ENCODE measurements around the gene PACRG. TPM values are rescaled to one million over a fixed set of nuclear protein-coding genes. Genes with fewer than 3 reads are reported as not detected.

PACRG gene
- total and polyA plus RNA-seq, 2 of the 4 experiments (the other 2 are of a cell fraction): not detected

DNA sequence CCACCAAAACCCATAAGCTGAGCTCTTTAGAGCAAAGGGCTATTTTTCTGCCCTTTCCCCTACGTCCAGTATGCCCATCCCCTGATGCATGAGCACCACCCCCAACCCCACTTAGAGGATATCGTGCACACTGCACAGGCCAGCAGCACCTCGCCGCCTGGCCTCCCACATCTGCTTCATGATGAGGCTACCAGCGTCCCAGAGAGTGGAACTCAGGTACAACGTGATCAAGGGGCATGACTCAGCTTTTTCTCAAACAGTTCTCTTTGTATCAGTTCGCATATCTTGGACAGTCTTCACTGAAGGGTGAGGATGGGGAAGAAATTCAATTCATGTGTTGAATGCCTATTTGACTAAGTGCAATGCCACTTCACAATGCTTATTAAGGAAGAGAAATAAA is 604.8 kb downstream of the PACRG start:
- in situ Hi-C loops (cut with MboI; ENCODE audit: low sequenced_read_pairs) (no loop called here), dilution Hi-C loops (cut with HindIII; ENCODE audit: low sequenced_read_pairs, unreplicated experiment) (no loop called here), intact Hi-C loops (cut with micrococcal nuclease) (no loop called here)
- DNase-seq (no peak), ATAC-seq (ENCODE audit: low read depth) (no peak)
- Histone ChIP-seq H3K27me3 (ENCODE audit: control insufficient read depth, insufficient read depth, low read length) (no peaks in the 10 kb centered on the region), H3K18ac (ENCODE audit: low read depth, low read length) (no peak overlapping the region), H2BK120ac (ENCODE audit: low read depth, low read length) (no peak overlapping the region), H2AFZ (replicated peaks; ENCODE audit: low read length, poor library complexity) (no peak overlapping the region), H3K9ac (ENCODE audit: low read depth, low read length) (no peak overlapping the region), H2BK20ac (ENCODE audit: low read depth, low read length) (no peak overlapping the region), H2AK5ac (ENCODE audit: low read depth, low read length) (no peak overlapping the region), H3K36me3 (ENCODE audit: control insufficient read depth, insufficient read depth, low read length) (no peaks in the 10 kb centered on the region), H2BK15ac (ENCODE audit: low read depth, low read length) (no peak overlapping the region), H3K4me1 (ENCODE audit: control insufficient read depth, insufficient read depth, low read length) (no peaks in the 10 kb centered on the region), H3K4ac (ENCODE audit: low read depth, low read length) (no peak overlapping the region), H3K14ac (replicated peaks; ENCODE audit: low read depth, low read length) (no peak overlapping the region), H3K27ac (ENCODE audit: insufficient read depth, low read length) (no peak overlapping the region), H4K20me1 (ENCODE audit: insufficient read depth, low read length) (no peaks in the 10 kb centered on the region), H3K9me3 (ENCODE audit: control insufficient read depth, insufficient read depth, low read length) (no peaks in the 10 kb centered on the region), H3K9me1 (ENCODE audit: insufficient read depth, low read length) (no peaks in the 10 kb centered on the region), H3K56ac (ENCODE audit: extremely low read depth, insufficient read depth, low read length) (no peak overlapping the region), H4K8ac (ENCODE audit: low read depth in 2 of 2, low read length in 2 of 2) (no peak overlapping the region), H2AK9ac (replicated peaks; ENCODE audit: low read depth, low read length, poor library complexity) (no peak overlapping the region), H3K79me1 (ENCODE audit: low read depth in 1 of 2, low read length in 2 of 2) (no peaks in the 10 kb centered on the region), H4K5ac (ENCODE audit: low read depth, low read length) (no peak overlapping the region), H3K23ac (ENCODE audit: low read depth, low read length) (no peak overlapping the region), H4K91ac (ENCODE audit: insufficient read depth, low read depth, low read length) (no peak overlapping the region), H2BK5ac (ENCODE audit: low read depth, low read length, poor library complexity, severe bottlenecking) (no peak overlapping the region), H3K4me2 (ENCODE audit: low read depth, low read length) (no peak overlapping the region), H3K4me3 (ENCODE audit: insufficient read depth, low read depth, low read length) (no peak overlapping the region)
- no TSS peak for BruUV-seq (replicated peaks)
- TF ChIP-seq CHD1 (IDR thresholded peaks at IDR 0.05; ENCODE audit: low read depth, low read length): no peak
- TF ChIP-seq, protein P1, sequence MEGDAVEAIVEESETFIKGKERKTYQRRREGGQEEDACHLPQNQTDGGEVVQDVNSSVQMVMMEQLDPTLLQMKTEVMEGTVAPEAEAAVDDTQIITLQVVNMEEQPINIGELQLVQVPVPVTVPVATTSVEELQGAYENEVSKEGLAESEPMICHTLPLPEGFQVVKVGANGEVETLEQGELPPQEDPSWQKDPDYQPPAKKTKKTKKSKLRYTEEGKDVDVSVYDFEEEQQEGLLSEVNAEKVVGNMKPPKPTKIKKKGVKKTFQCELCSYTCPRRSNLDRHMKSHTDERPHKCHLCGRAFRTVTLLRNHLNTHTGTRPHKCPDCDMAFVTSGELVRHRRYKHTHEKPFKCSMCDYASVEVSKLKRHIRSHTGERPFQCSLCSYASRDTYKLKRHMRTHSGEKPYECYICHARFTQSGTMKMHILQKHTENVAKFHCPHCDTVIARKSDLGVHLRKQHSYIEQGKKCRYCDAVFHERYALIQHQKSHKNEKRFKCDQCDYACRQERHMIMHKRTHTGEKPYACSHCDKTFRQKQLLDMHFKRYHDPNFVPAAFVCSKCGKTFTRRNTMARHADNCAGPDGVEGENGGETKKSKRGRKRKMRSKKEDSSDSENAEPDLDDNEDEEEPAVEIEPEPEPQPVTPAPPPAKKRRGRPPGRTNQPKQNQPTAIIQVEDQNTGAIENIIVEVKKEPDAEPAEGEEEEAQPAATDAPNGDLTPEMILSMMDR (conservative IDR thresholded peaks at IDR 0.05; ENCODE audit: low read depth, low read length): no peak
- TF ChIP-seq NFE2L2 (IDR thresholded peaks at IDR 0.05; ENCODE audit: low read depth, low read length): peak; percentile 83
- no peak for TF ChIP-seq MAFK (IDR thresholded peaks at IDR 0.05; ENCODE audit: low read depth, low read length)
- TF ChIP-seq MXI1 (IDR thresholded peaks at IDR 0.05; ENCODE audit: borderline replicate concordance, low read depth, low read length): no peak
- TF ChIP-seq SMC3 (IDR thresholded peaks at IDR 0.05; ENCODE audit: low read depth, low read length): no peak
- CTCF ChIA-PET: no interaction called here
- WGBS, 2 experiments (ENCODE audit: extremely low coverage in 2 of 2, insufficient read length in 1 of 2): 80% methylated on average over 5 of the region's 7 CpGs; no CpG with 5 or more reads in 1 of the 2 experiments
- POLR2A ChIA-PET (ENCODE audit: unreplicated experiment): no interaction called here
